GM21723 (cell line): ENCODE results near the gene PGD.
"Not testable (repeated sequence)": the region's sequence is repeated elsewhere in the genome, so short reads cannot be mapped to it uniquely, and the experiment has no call there.

ENCODE experiments used
- ATAC-seq: cut with Tn5 transposase; IDR thresholded peaks from one replicate; pipeline ENCODE4 v1.9.1; 2021; ENCODE audit warnings: mild to moderate bottlenecking, moderate library complexity; ENCODE audit not compliant: unreplicated experiment

Gene PGD

GRCh38 chr1:10398278-10398733 lies 558 bp upstream of the PGD start:
- ATAC-seq, result peak; percentile 4

GRCh38 chr1:10399444-10399941 lies 629 bp downstream of the PGD start:
- ATAC-seq, result no peak

DNA sequence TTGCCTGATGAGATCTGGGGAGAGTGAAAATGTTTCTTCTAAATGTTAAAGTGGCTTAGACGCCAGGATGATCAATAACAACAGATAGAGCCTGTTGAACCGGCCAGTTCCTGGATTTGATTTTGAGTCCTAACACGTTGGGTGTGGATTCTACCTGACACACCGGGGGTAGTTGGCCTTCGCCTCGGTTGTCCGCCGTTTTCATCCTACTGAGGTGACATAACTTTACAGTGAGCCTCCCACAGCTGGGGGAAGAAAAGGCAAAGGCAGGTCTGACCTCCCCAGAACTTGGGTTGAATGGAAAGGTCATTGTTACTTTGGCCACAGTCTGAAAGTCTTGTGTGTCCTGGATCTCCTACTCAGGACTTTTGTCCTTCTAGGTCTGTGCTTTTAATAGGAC lies 1.1 kb downstream of the PGD start:
- no peak for ATAC-seq

- ATAC-seq, result no peak
Observed at GRCh38 chr1:10401281-10401680, 2.4 kb downstream of the PGD start.

DNA sequence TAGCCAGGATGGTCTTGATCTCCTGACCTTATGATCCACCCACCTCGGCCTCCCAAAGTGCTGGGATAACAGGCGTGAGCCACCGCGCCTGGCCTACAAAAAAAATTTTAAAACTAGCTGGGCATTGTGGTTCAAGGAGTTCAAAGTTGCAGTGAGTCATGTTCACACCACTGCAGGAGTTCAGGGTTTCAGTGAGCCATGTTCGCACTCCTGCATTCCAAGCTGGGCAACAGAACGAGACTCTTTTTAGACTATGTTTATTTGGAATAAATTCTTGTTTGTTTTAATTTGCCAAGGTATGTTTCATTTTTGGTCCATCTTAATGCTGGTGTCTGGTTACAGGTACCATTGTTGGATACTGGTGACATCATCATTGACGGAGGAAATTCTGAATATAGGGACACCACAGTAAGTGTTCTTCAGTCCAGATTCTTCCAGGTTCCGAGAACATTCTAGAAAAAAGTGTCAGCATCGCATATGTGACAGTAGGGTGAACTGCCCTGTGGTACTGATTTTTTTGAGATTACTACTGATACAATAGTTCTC lies 3.9 kb downstream of the PGD start:
- no peak for ATAC-seq

- ATAC-seq, result no peak
Observed at GRCh38 chr1:10407201-10407600, 8.3 kb downstream of the PGD start.

DNA sequence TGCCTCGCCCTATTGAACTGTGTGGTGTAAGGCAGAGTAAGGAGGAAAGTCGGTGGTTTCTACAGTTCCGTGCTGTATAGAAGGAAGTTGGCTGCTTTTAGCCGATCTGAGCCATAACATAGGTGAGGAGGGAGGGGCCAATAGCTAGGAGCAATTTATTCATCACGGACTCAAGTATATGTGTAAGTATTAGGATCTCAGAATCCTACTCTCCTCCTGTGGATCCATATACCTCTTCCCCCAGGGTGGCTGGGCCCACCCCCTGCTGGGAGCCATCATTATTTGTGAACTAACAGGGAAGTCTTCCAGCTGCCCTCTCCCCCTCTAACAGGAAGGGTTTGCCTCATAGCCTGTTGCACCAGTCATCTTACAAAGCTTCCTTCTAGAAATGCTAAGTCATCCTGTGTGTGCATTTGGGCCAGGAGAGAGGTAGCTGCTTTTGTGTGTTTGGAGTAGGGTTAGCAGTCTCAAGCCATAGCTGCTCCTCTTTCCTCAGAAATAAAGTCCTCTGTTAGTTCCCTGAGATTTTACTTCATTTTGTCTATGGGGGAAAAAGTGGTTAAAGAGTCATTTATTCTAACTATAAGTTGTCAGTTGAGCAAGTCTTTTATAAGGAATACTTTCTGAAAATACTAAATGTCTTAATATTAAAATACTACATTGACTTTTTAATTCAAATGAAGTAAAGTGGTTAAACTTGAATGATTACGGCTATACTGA lies 16.5 kb downstream of the PGD start:
- no peak for ATAC-seq

DNA sequence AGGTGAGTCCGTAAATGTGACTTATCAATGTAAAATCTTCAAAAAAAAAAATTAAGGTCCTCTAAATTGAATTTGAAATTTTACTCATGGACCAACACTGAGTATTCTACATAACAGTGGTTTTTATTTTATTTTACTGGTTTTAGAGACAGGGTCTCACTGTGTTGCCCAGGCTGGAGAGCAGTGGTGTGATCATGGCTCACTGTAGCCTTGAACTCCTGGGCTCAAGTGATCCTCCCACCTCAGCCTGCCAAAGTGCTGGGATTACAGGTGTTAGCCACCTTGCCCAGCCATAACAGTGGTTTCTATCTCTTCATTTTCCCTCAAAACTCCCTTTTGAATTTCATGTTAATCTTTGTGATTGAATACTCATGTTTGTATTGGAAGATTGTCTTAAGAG lies 17.1 kb downstream of the PGD start:
- not testable (repeated sequence) for ATAC-seq

GRCh38 chr1:10418741-10419140 lies 19.9 kb downstream of the PGD start:
- not testable (repeated sequence) for ATAC-seq

DNA sequence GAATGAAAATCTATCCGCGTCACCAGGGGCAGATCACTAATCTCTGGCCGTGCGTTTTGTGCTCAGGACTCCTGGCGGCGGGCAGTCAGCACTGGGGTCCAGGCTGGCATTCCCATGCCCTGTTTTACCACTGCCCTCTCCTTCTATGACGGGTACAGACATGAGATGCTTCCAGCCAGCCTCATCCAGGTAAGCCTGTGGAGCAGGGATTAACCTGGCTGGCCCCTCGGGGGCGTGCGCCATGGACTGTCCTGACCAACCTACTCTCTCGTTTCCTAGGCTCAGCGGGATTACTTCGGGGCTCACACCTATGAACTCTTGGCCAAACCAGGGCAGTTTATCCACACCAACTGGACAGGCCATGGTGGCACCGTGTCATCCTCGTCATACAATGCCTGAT lies 20.5 kb downstream of the PGD start:
- ATAC-seq, result no peak

DNA sequence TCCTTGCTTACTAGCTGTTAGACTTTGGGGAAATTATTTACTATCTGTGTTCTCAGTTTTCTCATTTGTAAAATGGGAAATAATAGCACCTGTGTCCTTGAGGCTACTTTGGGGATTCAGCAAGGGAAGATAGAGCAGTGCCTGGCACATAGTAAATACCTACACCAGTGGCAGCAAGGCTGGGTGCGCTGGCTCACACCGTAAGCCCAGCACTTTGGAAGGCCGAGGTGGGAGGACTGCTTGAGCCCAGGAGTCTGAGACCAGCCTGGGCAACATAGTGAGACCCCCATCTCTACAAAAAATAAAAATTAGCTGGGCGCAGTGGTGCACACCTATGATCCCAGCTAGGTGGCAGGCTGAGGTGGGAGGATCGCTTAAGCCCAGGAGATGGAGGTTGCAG lies 22.8 kb downstream of the PGD start:
- ATAC-seq, result no peak

DNA sequence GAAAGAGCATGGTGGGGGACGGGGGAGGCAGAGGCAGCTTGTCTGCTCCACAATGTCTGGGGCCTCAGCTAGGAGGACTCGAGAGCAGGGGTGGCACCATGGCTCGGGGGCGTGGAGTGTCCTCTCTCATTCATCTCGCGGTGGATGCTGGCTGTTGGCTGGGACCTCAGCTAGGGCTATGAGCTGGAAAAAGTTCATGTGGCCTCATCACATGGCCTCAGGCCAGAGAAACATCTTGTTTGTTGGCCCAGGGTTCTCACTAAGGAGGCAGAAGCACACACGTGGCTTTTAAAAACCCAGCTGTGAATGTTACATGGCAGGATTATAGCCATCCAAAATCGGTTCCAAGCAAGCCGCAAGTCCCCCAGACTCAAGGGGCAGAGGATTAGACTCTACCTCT lies 25.2 kb downstream of the PGD start:
- no peak for ATAC-seq

DNA sequence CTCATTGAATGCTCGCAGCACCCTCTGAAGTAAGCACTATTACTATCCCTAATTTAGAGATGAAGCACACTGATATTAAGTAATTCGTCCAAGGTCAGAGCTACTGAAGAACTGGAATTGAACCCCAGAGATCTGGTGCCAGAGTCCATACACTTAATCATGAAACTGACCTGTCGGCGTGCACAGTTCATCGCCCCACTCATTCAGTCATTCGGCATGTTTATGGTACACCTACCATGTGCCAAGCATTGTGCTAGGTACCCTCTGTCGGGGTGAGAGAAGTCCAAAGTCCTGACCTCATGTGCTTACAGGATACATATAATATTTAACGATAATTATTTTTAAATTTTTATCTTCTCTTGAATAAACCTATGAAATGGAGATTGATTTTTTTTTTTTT lies 25.8 kb downstream of the PGD start:
- ATAC-seq, result no peak

DNA sequence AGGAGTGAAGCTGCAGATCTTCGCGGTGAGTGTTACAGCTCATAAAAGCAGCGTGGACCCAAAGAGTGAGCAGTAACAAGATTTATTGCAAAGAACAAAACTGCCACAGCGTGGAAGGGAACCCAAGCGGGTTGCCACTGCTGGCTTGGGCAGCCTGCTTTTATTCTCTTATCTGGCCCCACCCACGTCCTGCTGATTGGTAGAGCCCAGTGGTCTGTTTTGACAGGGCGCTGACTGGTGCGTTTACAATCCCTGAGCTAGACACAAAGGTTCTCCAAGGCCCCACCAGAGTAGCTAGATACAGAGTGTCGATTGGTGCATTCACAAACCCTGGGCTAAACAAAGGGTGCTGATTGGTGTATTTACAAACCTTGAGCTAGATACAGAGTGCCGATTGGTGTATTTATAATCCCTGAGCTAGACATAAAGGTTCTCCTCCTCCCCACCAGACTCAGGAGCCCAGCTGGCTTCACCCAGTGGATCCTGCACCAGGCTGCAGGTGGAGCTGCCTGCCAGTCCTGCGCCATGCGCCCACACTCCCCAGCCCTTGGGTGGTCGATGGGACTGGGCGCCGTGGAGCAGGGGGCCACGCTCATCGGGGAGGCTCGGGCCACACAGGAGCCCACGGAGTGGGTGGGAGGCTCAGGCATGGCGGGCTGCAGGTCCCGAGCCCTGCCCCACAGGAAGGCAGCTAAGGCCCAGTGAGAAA lies 27.1 kb downstream of the PGD start:
- ATAC-seq, result not testable (repeated sequence)

DNA sequence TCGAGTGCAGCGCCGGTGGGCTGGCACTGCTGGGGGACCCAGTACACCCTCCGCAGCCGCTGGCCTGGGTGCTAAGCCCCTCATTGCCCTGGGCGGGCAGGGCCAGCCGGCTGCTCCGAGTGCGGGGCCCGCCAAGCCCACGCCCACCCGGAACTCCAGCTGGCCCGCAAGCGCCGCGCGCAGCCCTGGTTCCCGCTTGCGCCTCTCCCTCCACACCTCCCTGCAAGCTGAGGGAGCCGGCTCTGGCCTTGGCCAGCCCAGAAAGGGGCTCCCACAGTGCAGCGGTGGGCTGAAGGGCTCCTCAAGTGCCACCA lies 27.6 kb downstream of the PGD start:
- ATAC-seq, result not testable (repeated sequence)

DNA sequence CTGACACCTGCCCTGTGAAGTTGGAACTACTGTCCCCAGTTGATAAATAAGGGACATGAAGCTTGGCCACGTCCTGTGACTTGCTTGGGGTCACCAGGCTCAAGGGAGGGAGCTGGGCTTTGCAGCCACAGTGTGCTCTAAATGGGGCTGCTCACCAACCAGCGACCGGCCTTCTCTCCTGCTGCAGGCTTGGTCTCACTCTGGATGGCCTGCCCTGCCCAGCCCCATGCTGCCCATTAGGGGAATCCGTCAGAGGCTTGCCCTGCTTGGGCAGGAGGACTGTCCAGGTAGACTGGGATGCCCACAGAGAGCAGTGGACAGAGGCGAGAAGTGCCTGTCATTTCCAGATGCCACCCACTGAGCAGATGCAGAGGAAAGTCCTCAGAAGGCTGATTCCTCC lies 30.1 kb downstream of the PGD start:
- no peak for ATAC-seq

DNA sequence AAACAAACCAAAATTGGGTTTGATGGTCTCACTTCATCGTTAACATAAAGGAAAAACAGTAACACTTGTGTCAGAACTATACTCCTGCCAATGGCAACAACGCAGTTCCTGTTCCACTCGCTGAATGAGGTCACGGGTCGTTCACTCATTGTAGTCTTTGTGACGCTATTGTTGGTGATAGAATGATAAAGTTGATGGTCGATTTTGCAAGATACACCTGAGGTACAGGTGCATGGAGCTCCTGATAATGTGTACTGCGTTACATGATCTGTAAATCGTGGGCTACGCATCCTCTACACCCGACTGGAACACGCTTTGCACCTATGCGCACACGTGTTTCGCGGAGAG lies 31.0 kb downstream of the PGD start:
- peak; percentile 8 for ATAC-seq

DNA sequence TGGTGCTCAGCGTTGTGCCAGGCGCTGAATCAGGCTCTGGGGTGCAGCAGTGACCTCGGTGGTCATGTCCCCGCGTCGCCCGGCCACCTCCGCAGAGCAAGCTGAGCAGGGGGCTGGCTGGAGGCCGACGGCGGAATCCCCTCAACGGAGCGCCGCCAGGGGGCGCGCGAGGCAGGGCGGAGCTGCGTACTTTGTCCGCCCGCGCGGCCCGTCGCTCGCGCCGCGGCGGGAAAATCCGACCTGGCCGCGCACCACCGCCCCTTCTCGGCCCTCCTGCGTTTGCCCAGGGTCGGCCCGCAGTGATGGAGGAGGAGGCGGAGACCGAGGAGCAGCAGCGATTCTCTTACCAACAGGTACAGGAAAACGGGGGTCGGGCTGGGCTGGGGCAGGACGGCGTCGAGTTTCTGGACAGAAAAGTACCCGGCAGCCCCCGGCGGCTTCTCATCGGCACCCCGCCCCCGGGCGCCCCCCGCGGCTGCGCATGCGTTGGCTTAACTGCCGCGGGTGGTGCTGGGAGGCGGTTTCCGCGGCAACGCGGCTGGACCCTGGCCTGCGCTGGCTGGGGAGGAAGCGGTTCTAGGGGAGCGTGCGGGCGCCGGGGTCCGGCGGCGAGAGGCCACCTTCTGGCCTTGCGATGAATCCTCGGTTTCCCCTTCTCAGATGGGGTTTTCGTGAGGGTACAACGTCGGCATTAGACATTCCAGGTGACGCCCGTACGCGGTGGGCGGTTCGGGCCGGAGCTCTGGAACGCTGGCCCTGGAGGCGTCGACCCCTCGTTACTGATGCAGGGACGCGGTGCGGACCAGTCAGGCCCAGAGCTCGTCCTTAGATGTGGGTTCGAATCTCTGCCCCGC lies 31.6 kb downstream of the PGD start, which contains the start of gene CENPS:
TSS of gene CENPS (plus strand) at position 218 of the 854 bp plus-strand sequence. CDS start at position 303, 85 bp downstream.
- peak; percentile 74 for ATAC-seq

- ATAC-seq, result no peak
Observed at GRCh38 chr1:10431070-10431730, 32.3 kb downstream of the PGD start.

GRCh38 chr1:10432910-10433700 lies 34.2 kb downstream of the PGD start:
- ATAC-seq, result no peak
